GM18519 (cell line): ENCODE data around the gene COL23A1.
A peak's percentile ranks its signal among the peaks of the same experiment; 100 is the strongest.
"Not testable (repeated sequence)": the region's sequence is repeated elsewhere in the genome, so short reads cannot be mapped to it uniquely, and the experiment has no call there.

Source experiments
- ATAC-seq: cut with Tn5 transposase; IDR thresholded peaks from one replicate; pipeline ENCODE4 v1.9.1; 2021; ENCODE audit warnings: mild to moderate bottlenecking, moderate library complexity; ENCODE audit not compliant: unreplicated experiment, low FRiP score

The COL23A1 gene

DNA sequence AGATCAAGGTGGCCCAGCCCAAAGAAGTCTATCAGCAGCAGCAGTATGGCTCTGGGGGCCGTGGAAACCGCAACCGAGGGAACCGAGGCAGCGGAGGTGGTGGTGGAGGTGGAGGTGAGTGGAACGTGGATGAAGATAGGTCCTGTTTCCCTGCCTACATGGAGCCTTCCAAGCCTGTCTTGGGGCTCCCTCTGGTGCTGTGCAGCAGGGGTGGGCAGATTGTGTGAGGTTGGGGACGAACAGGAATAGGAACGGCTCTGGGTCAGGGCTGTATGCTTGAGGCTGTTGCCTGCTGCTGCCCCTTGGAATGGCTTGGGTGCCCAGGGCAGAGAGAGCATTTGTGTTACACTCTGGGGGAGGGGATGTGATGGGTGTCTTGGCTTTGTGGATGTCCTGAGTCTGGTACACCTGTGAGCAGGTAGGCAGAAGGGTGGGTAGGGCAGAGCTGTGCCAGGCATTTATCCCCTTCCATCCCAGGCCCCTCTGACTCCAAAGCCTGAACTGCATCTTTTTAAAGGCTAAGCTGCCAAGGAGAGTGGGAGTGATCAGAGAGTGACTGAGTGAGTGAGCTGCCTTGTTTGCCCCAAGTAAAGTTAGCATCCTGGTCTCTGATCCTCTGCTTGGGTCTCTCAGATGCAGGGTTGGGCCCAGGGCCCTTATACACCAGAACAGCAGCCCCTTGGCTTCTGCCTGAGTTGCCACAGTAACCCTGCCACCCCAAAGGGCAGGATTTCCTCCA lies 380.7 kb downstream of the COL23A1 start:
- no peak for ATAC-seq

DNA sequence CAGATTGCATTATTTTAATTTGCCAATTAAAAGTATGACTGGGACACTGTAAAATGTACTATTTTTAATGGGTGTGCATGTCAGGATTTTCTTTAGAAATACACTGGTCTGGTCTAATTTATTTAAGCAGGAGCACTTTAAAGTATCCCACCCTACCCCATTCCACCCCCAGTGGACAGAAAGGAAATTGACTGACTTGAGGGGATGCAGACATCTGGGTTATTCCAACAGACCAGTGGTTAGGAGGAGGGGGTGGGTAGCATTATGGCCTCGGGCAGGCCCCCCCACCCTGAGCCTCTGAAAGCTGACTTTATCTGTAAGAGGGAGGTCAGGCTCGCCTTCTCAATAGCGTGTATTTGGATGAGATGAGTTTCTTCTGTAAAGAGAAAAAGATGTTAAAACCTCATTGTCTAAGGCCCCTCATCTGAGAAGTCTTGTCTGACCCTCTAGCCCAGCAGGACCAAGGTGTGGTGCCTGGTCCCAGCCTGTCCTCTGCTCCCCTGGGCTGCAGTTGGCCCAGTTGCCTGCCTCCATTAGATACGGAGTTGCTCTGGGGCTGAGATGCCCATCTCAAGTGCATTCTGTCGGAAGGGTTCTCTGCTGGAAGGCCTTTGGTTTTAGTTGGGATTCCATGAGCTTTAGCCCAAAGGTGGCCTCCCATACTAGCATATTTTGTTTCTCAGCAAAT lies 381.5 kb downstream of the COL23A1 start:
- ATAC-seq = no peak

DNA sequence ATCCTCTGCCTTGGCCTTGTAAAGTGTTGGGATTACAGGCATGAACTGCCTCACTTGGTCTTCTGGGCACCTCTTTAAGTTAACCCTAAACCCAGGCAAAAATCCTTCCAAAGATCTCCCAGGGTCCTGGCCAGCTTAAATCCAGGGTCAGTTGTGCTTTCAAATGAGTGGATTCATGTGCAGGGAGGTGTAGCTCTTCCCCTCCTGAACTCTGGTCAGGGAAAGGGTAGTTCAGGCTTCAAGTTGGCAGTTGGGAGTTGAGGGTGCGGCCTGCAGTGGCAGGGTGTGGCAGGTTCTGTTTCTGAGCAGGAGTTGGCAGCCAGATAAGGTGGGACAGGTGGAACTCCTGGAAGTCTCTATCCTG lies 382.3 kb downstream of the COL23A1 start:
- ATAC-seq = no peak

DNA sequence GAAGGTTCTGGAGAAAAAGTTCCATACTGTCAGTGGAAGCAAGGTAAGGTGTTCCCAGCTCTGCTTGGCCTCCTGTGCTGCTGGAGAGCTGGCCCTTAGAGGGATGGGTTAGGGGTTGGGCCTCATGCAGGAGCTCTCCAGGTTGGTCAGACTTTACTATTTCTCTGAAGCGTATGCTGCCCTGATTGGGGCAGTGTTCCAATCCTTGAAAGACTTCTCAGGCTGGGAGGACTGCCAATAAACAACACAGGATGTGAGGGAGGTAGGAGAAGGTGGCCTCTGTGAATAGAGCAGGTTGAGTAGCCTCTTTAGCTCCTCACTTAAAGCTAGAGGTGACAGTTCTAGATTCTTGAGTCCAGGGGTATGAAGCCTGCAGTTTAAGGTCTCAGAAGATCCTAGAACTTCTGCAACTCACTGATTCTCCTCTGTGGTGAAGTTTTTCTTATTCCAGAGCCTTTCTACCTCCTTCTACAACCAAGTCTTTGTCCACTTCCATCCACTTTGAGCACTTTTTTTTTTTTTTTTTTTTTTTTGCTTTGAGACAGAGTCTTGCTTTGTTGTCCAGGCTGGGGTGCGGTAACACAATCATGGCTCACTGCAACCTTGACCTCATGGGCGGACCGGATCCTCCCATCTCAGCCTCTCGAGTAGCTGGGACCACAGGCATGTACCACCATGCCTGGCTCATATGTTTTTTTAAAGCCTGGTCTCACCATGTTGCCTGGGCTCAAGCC lies 382.8 kb downstream of the COL23A1 start:
- no peak for ATAC-seq

DNA sequence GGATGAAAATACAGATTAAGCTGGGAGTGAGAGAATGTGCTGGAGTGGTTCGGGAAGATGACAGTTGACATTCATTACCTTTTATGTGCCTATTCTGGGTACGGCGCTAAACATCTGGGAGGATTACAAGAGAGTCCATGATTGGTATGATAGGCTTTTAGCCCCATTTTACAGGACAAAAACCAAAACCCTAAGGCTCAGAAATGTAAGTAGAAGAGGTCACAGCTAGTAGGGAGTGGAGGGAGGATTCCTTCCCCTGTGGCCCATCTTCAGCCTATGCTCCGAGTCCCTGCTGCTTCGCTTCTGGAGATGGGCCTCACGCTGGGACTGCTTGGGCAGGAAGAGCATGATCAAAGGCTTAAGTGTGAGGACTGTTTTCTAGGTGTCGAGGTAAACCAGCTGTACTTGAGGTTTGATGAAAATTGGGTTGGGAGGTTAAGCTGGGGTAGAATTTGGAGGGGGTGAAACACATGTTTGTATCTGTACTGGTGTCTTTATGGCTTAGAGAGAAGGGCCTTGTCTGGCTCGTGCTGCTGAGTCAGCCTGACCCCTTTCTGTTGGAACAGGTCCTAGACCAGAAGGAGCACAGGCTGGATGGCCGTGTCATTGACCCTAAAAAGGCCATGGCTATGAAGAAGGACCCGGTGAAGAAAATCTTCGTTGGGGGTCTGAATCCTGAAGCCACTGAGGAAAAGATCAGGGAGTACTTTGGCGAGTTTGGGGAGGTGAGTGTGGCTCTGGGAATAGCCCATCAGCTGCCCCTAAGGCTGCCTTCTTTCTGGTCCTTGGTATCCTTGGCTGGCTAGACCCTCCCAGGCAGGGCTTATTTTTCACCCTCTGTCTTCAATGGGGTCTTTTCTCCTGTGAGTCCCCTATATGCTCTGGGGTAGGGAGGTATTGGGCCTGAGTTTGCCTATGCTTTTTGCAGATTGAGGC lies 383.8 kb downstream of the COL23A1 start:
- no peak for ATAC-seq

DNA sequence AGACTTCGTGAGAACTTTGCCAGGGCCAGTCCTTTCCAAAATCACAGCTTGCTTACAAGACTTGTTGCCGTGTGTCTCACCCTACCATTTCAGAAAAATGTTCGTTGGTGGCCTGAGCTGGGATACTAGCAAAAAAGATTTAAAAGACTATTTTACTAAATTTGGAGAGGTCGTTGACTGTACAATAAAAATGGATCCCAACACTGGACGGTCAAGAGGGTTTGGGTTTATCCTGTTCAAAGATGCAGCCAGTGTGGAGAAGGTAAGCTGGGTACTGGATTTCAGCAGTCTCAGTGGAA lies 384.5 kb downstream of the COL23A1 start:
- no peak for ATAC-seq

DNA sequence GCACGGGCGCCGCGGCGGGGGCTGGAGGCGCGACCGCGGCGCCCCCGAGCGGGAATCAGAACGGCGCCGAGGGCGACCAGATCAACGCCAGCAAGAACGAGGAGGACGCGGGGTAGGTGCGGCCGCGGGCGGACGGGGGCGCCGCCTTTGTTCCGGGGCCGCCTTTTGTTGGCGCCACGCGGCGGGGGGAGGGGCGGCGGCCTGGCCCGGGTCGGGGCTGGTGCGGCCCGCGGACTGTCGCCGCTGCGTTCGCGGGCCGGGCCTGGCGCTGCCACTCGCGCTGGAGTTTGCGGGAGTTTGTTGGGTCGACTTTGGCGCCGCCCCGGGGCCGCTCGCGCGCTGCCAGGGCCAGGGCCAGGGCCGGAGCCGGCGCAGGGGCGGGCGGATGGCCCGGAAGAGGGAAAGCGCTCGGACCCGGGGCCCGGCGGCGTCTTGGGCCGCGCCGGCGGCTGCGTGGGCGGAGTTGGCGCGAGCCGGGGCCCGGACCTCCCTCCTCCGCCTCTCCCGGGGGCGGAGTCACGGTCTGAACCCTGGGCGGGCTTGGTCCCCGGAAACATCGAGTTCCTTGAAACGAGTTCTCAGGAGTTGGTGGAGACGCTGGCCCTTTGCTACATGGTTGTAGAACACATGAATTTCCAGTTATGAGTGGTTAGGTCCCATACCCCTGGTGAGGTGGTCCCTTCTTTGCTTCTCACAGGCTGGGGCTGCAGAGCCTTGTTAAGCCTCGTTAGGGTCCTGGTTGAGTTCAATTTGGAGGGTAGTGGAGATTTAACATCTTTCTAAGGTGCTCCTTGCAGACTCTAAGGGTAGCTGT lies 385.1 kb downstream of the COL23A1 start:
- ATAC-seq = peak; percentile 35

DNA sequence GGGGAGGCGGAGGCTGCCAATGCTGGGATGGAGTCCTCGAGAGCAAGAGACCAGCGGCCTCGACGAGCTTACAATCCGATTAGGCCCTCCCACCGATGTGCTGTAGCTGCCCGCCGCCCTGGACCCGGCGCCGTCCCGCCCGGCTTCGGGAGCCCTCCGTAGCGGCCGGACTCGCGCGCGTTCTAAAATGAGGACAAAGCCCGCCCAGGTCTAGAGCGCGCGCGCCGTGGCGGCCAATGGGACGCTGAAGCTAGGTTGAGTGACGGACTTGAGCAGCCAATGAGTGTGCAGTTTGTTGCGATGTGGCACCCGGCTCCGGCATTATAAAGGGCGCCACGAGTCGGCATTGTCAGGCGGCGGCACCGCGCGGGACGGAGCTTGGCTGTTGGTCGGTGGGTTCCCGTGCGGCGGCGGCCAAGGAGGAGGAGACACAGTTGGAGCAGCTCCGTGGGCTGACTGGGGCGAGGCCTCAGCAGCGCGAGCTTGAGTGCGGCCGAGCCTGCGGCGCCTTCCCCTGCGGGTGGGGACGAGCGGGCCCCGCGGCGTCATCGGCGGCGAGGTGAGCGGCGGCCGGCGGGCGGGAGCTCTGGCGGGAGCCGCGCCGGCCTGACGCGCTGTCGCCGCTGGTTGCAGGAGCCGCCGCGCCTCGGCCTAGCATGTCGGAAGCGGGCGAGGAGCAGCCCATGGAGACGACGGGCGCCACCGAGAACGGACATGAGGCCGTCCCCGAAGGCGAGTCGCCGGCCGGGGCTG lies 385.8 kb downstream of the COL23A1 start, which contains the start of gene HNRNPAB:
Gene HNRNPAB (plus strand): TSS at position 352 of the 753 bp plus-strand sequence. CDS start 305 bp downstream, at position 657.
- ATAC-seq = peak; percentile 60

DNA sequence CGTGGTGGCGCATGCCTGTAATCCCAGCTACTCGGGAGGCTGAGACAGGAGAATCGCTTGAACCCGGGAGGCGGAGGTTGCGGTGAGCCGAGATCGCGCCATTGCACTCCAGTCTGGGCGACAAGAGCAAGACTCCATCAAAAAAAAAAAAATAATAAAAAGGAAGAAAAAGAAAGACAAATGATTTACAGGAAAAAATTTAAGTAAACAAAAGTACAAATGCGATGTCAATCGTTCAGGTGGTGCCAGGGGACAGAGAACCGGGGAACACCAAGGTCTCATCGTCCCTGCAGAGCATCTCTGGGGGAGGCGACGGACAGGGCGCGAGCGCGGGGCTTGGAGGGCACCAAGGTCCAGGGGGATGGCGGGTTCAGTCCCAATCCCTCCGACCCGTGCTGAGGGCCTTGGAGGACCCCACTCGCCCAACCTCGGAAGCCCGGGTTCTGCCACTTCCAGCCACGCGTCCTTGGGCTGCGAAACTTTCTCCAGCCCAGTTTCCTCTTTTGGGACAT lies 386.5 kb downstream of the COL23A1 start:
- no peak for ATAC-seq

DNA sequence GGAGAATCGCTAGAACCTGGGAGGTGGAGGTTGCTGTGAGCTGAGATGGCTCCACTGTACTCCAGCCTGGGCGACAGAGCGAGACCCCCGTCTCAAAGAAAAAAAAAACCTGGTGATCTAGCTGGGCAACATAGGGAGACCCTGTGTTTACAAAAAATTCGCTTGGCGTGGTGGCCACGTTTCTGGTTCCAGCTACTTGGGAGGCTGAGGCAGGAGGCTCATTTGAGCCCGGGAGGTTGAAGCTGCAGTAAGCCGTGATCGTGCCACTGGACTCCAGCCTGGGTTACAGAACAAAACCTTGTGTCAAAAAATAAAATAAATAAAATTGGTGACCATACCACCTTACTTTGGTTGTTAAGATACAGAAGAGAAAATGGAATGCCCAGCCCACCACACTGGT lies 387.7 kb downstream of the COL23A1 start:
- ATAC-seq = no peak

DNA sequence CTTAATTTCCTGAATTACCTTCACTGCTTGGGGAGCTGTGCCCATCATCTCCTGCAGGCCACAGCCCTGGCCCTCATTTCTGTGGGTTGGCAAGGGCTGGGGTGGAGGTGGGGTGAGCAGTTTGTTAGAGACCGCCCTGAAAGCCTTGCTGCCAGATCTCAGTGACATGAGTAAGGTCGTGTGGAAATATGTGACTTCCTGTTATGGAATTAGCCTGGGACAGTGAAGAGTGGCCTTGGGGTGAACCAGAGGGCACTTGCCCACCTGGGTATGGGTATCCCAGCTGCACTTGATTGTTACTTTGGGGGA lies 388.3 kb downstream of the COL23A1 start:
- no peak for ATAC-seq

DNA sequence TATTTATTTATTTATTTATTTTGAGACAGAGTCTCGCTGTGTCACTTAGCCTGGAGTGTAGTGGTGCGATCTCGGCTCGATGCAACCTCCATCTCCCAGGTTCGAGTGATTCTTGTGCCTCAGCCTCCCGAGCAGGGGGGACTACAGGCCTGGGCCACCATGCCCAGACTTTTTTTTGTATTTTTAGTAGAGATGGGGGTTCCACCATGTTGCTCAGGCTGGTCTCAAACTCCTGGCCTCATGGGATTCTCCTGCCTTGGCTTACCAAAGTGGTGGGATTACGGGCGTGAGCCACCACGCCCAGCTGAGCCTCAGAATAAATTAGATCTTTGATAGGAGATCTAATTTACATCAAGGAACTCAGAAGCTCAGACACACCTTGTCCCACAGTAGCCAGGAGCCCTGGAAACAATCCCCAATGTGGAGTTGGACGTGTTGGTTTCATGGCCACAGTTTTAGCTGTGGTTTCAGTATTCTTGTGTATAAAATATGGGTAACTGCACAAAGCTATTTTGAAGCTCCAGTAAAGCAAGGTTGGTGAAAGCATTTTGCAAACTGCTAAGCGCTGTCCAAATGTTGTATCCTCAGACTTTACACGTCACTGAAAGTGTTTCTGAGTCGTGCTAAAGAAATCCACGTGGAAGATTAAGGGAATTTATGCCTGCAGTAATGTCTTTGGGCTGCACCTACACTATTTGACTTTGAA lies 388.8 kb downstream of the COL23A1 start:
- ATAC-seq = no peak

DNA sequence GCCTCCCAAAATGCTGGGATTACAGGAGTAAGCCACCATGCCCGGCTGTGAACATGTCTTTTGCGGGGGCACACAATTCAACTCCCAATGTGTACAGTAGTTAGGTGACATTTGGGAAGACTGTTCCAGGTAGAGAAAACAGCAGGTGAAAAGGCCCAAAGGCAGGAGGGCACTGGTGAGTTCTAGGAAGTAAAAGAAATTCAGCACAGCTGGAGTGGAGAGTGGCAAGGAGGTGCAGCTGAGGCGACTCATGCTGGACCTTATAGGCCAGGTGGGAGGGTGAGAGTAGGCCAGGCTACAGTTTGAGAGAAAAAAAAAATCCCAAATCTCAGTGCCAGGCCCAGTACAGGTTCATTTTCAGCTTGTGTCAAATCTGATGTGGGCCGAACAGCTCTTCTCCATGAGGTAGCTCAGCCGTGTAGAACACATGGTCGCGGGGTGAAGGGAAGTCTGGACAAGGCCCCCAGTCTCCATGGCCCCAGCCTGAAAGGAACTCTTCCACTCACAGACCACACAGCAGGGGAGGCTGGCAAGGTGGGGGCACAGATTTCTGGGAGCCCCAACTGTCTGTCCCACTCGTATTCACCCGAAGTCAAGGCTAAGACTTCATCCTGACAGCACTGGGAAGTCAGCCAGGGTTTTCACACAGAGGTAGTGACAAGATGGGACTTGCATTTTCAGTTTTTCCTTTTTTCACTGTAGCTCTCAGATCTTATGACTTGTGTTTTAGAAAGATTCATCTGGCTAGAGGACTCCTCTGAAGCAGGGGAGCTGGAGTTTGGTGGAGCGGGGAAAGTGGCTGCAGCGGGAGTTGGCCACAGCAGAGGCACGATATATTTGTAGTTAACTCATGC lies 390.4 kb downstream of the COL23A1 start:
- no peak for ATAC-seq

DNA sequence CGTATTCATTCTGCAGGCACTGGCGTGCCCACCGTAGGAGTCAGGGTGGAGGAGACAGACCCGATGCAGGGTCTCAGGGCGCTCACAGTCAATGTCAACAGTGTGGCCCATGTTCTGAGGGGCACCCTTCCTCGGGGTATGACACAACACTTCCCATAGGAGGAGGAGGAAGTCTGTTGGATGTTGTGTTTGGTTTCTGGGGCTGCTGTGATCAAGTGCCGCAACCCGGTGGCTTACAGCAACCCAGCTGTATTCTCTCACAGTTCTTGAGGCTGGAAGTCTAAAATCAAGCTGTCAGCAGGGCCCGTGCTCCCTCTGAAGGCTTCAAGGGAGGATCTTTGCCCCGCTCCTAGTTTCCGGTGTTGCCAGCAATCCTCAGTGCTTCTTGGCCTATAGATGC lies 391.5 kb downstream of the COL23A1 start:
- no peak for ATAC-seq

DNA sequence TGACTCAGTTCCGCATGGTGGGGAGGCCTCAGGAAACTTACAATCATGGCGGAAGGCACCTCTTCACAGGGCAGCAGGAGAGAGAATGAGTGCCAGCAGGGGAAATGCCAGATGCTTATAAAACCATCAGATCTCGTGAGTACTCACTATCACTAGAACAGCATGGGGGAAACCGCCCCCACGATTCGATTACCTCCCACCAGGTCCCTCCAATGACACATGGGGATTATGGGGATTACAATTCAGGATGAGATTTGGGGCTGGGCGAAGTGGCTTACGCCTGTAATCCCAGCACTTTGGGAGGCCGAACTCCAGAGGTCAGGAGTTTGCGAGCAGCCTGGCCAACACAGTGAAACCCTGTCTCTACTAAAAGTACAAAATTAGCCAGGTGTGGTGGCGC lies 392.0 kb downstream of the COL23A1 start:
- not testable (repeated sequence) for ATAC-seq

DNA sequence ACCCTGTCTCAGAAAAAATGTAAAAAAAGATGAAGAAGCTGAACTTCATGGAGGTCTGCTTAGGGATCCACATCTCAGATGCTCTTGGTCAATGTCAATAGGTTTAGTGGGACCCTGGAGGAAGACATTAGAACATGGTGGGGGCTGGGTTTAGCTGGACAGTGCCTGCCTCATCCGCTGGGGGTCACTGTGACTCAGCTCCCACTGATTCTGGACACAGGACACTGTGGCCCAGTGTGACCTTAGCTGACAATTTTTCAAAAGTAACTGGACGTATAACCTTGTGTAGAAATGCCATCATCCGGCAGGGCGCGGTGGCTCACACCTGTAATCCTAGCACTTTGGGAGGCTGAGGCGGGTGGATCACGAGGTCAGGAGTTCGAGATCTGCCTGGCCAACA lies 393.2 kb downstream of the COL23A1 start:
- no peak for ATAC-seq

DNA sequence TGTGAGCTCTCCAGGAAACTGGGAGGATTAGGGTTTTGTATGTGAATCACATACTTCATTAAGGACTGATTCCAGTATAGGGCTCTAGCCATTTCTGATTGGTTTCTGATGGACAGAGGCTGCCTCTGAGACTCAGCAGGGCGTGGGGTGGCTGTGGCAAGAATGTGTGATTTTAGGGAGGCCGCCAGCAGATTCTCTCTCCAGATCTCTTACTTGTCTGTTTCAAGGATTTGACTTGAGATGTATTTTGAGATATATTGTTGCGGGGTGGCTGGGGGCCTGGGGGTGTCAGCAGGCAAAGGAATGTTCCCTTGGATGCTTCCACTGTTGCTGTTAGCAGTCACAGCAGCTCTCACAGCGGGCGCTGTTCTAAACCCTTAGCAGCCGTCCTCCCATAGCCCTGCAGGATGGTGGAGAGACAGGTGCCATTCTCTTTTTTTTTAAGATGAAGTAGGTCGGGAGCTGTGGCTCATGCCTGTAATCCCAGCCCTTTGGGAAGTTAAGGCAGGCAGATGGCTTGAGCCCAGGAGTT lies 393.8 kb downstream of the COL23A1 start:
- ATAC-seq = no peak
